H1 (cell line): ENCODE measurements around the gene GRM8. TPM values are rescaled to one million over a fixed set of nuclear protein-coding genes. Genes with fewer than 3 reads are reported as not detected.

Experiments
- CTCF ChIA-PET: fragments of 300-600 bp; sonication (Branson Sonifier 250); formaldehyde crosslinking; loops from one replicate; lab custom pipeline; 2021; ENCODE audit not compliant: partially characterized antibody; lab: Charles Lee
- POLR2A ChIA-PET: fragments of 300-600 bp; sonication (Branson Sonifier 250); formaldehyde crosslinking; loops from one replicate; lab custom pipeline; 2021; ENCODE audit warnings: inconsistent platforms; ENCODE audit not compliant: partially characterized antibody; lab: Charles Lee
- DNase-seq, 2 experiments: peaks; one replicate each; pipeline versions ENCODE4 v3.0.0 to v3.0.0-alpha.2; 2010 to 2022; ENCODE audit warnings: low spot score in 2 of 2, low read depth in 1 of 2, mixed read lengths in 1 of 2
- FAIRE-seq: peaks from 2 replicates; lab custom pipeline; 2011; peaks lifted over from hg19 to GRCh38; lab: Jason Lieb, UNC
- H2AFZ ChIP-seq: 2 replicates; pipeline ENCODE4 v1.8.1; 2012; ENCODE audit warnings: low read length, inconsistent platforms
- H2AK5ac ChIP-seq: 2 replicates; pipeline ENCODE4 v1.6.1; 2013; ENCODE audit warnings: low read depth, low read length
- H2BK120ac ChIP-seq: replicated peaks from 2 replicates; pipeline ENCODE3; 2013; ENCODE audit warnings: low read depth, low read length, inconsistent platforms
- H2BK12ac ChIP-seq: 2 replicates; pipeline ENCODE4 v1.6.1; 2013; ENCODE audit warnings: low read depth, low read length
- H2BK15ac ChIP-seq: 2 replicates; pipeline ENCODE4 v1.6.1; 2013; ENCODE audit warnings: low read length
- H2BK20ac ChIP-seq: 2 replicates; pipeline ENCODE4 v1.6.1; 2013; ENCODE audit warnings: low read length
- H2BK5ac ChIP-seq: 2 replicates; pipeline ENCODE4 v1.6.1; 2013; ENCODE audit warnings: low read depth, low read length
- H3K14ac ChIP-seq: 2 replicates; pipeline ENCODE4 v1.6.1; 2013; ENCODE audit warnings: inconsistent platforms; ENCODE audit not compliant: insufficient read length
- H3K18ac ChIP-seq: 2 replicates; pipeline ENCODE4 v1.6.1; 2013; ENCODE audit warnings: low read length; ENCODE audit errors: extremely low read depth
- H3K23ac ChIP-seq: 2 replicates; pipeline ENCODE4 v1.6.1; 2013; ENCODE audit warnings: inconsistent platforms; ENCODE audit not compliant: insufficient read length
- H3K23me2 ChIP-seq: 2 replicates; pipeline ENCODE4 v1.6.1; 2013; ENCODE audit warnings: low read depth, low read length
- H3K27ac ChIP-seq: 2 replicates; pipeline ENCODE4 v1.6.1; 2011; ENCODE audit warnings: low read depth, low read length, inconsistent platforms
- H3K27me3 ChIP-seq, 4 experiments: replicated peaks in 1 of 4; 1 replicate in 1 of 4; 2 replicates in 3 of 4; pipeline versions ENCODE4 v1.6.1 to v1.8.1; 2011 to 2013; ENCODE audit warnings: low read length in 3 of 4, mild to moderate bottlenecking in 3 of 4, inconsistent platforms in 2 of 4, mixed read lengths in 2 of 4, moderate library complexity in 1 of 4; ENCODE audit not compliant: control insufficient read depth in 3 of 4, insufficient read depth in 3 of 4; ENCODE audit errors: extremely low read depth in 1 of 4
- H3K36me3 ChIP-seq, 4 experiments: 2 replicates each; pipeline versions ENCODE4 v1.6.1 to v1.8.1; 2011 to 2013; ENCODE audit warnings: mild to moderate bottlenecking in 4 of 4, low read length in 3 of 4, moderate library complexity in 2 of 4, control low read depth in 1 of 4, inconsistent platforms in 1 of 4; ENCODE audit not compliant: insufficient read depth in 4 of 4, control insufficient read depth in 2 of 4
- H3K4ac ChIP-seq: replicated peaks from 2 replicates; pipeline ENCODE3; 2013; ENCODE audit warnings: low read length, low read depth, mixed read lengths, inconsistent platforms; ENCODE audit not compliant: insufficient read length
- H3K4me1 ChIP-seq, 4 experiments: replicated peaks in 1 of 4; 1 replicate in 1 of 4; 2 replicates in 3 of 4; pipeline versions ENCODE4 v1.6.1 to v1.8.1; 2011 to 2013; ENCODE audit warnings: low read length in 3 of 4, inconsistent platforms in 2 of 4, mixed read lengths in 1 of 4; ENCODE audit not compliant: insufficient read depth in 4 of 4, control insufficient read depth in 3 of 4
- H3K4me2 ChIP-seq, 2 experiments: 2 replicates each; pipeline versions ENCODE4 v1.6.1 to v1.8.1; 2011 to 2013; ENCODE audit warnings: low read depth in 2 of 2, low read length in 2 of 2, control low read depth in 1 of 2, inconsistent platforms in 1 of 2, mild to moderate bottlenecking in 1 of 2; ENCODE audit not compliant: insufficient read depth in 1 of 2
- H3K4me3 ChIP-seq, 4 experiments: fragments of 200-600, 300-600 bp in 1 of 4; sonication (generic), shearing (Covaris generic), sonication (Bioruptor Twin) in 1 of 4; 2 replicates each; pipeline versions ENCODE4 v1.5.1 to v1.8.1; 2011 to 2016; ENCODE audit warnings: low read length in 4 of 4, low read depth in 3 of 4, control low read depth in 2 of 4, inconsistent platforms in 2 of 4, mild to moderate bottlenecking in 2 of 4, mixed read lengths in 1 of 4, moderate library complexity in 1 of 4; ENCODE audit not compliant: insufficient read depth in 2 of 4; ENCODE audit errors: extremely low read depth in 1 of 4
- H3K56ac ChIP-seq: replicated peaks from 2 replicates; pipeline ENCODE3; 2013; ENCODE audit warnings: low read depth, mild to moderate bottlenecking, mixed read lengths, low read length, inconsistent platforms; ENCODE audit not compliant: insufficient read length
- H3K79me1 ChIP-seq: 2 replicates; pipeline ENCODE4 v1.6.1; 2013; ENCODE audit warnings: low read depth, low read length, control low read depth
- H3K79me2 ChIP-seq, 2 experiments: 2 replicates each; pipeline versions ENCODE4 v1.6.1 to v1.8.1; 2012 to 2013; ENCODE audit warnings: low read length in 2 of 2, mild to moderate bottlenecking in 2 of 2, inconsistent platforms in 1 of 2; ENCODE audit not compliant: insufficient read depth in 2 of 2, control insufficient read depth in 1 of 2
- H3K9ac ChIP-seq, 4 experiments: replicated peaks in 1 of 4; 1 replicate in 1 of 4; 2 replicates in 3 of 4; pipeline versions ENCODE4 v1.6.1 to v1.8.1; 2011 to 2013; ENCODE audit warnings: low read depth in 3 of 4, low read length in 3 of 4, control low read depth in 2 of 4, mild to moderate bottlenecking in 2 of 4, moderate library complexity in 2 of 4, inconsistent platforms in 1 of 4; ENCODE audit errors: extremely low read depth in 1 of 4
- H3K9me3 ChIP-seq, 2 experiments: 2 replicates each; pipeline versions ENCODE4 v1.6.1 to v1.8.1; 2012 to 2013; ENCODE audit warnings: mild to moderate bottlenecking in 2 of 2, moderate library complexity in 2 of 2, control low read depth in 1 of 2, inconsistent platforms in 1 of 2, low read depth in 1 of 2, low read length in 1 of 2, mixed read lengths in 1 of 2; ENCODE audit not compliant: insufficient read depth in 2 of 2
- H4K20me1 ChIP-seq, 2 experiments: replicated peaks in 1 of 2; 2 replicates each; pipeline versions ENCODE3 to v1.8.1; 2011 to 2013; ENCODE audit warnings: inconsistent platforms in 2 of 2, low read length in 2 of 2, mild to moderate bottlenecking in 1 of 2; ENCODE audit not compliant: insufficient read depth in 2 of 2, control insufficient read depth in 1 of 2
- H4K5ac ChIP-seq: 2 replicates; pipeline ENCODE4 v1.6.1; 2013; ENCODE audit warnings: low read length, low read depth, mixed read lengths, inconsistent platforms; ENCODE audit not compliant: insufficient read length
- H4K8ac ChIP-seq: 2 replicates; pipeline ENCODE4 v1.8.0; 2013; ENCODE audit warnings: mild to moderate bottlenecking, moderate library complexity, low read length, inconsistent platforms; ENCODE audit not compliant: insufficient read depth; ENCODE audit errors: extremely low read depth
- H4K91ac ChIP-seq: replicated peaks from 2 replicates; pipeline ENCODE3; 2013; ENCODE audit warnings: low read length, mixed read lengths, inconsistent platforms; ENCODE audit not compliant: insufficient read length
- BACH1 ChIP-seq: IDR thresholded peaks from 2 replicates; pipeline ENCODE4 v1.6.1; 2012; ENCODE audit warnings: low read length, improper control_type of control experiment
- EGR1 ChIP-seq: IDR thresholded peaks from 2 replicates; pipeline ENCODE4 v1.6.1; 2011; ENCODE audit warnings: low read depth, low read length, borderline replicate concordance
- EP300 ChIP-seq, 2 experiments: IDR thresholded peaks; 1 replicate in 1 of 2; 2 replicates in 1 of 2; pipeline ENCODE4 v1.6.1; 2011 to 2012; ENCODE audit warnings: low read depth in 2 of 2, low read length in 2 of 2, mild to moderate bottlenecking in 2 of 2, borderline replicate concordance in 1 of 2, inconsistent platforms in 1 of 2, moderate library complexity in 1 of 2
- polyA plus RNA-seq, 7 experiments: library from polyadenylated mRNA; depleted of rRNA in 3 of 7; stranded (reverse) in 5 of 7; unstranded in 2 of 7; fragments of >200 nt in 5 of 7; fragments of 200-250 nt in 2 of 7; gene quantifications; 1 replicate in 5 of 7; 2 replicates in 1 of 7; 4 replicates in 1 of 7; pipeline versions ENCODE4 v1.2.1 to v1.2.3, GENCODE V29; 2011 to 2013; ENCODE audit warnings: missing spikeins in 2 of 7, mixed read lengths in 2 of 7
- total RNA-seq: library from RNA; stranded (reverse); fragmentation: NEBNext Ultra II Directional; extraction: Animal tissue kit (Norgen Biotek cat#: 25700); gene quantifications from 2 replicates; pipeline ENCODE4 v1.2.1, GENCODE V29; 2021
- TF ChIP-seq, protein P1 (sequence below): IDR thresholded peaks from 2 replicates; pipeline ENCODE4 v1.6.1; 2012; ENCODE audit warnings: low read length, inconsistent platforms

The GRM8 gene
- total and polyA plus RNA-seq, 2 of the 8 experiments (the other 6 are each of a cell fraction or from before 2014, with no cell fraction given): 2.6 to 2.8 TPM

DNA sequence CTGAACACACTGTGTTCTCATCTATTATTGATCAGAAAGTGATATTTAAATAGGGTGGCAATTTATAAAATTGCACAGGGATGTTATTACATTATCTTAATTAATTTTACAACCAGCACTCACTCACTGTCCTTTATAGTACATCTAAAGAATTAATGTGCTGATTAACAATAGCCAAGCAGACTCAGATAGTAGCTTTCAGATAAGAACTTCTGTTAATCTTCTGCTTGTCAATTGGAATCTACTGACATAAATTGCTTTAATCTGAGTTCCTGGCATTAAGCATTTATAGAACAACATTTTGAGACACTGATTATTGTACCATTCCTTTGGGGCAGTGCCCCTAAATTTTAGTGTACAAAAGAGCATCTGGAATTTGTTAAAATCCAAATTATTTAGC lies 408.9 kb downstream of the GRM8 start:
- Histone ChIP-seq H2AK5ac (no peak overlapping the region), H3K9ac (no peak overlapping the region), H3K27ac (no peak overlapping the region), H3K27me3 (no peaks in the 10 kb centered on the region), H2BK15ac (no peak overlapping the region), H4K20me1 (no peaks in the 10 kb centered on the region), H4K8ac (no peak overlapping the region), H3K14ac (no peak overlapping the region), H2AFZ (no peak overlapping the region), H3K18ac (no peak overlapping the region), H3K23me2 (no peaks in the 10 kb centered on the region), H3K79me1 (no peaks in the 10 kb centered on the region), H3K4me3 (no peak overlapping the region), H3K36me3 (no peaks in the 10 kb centered on the region), H3K79me2 (no peaks in the 10 kb centered on the region), H4K5ac (no peak overlapping the region), H3K4me2 (no peak overlapping the region), H2BK20ac (no peak overlapping the region), H2BK120ac (no peak overlapping the region), H3K4me1 (no peaks in the 10 kb centered on the region), H2BK12ac (no peak overlapping the region), H3K4ac (no peak overlapping the region), H3K23ac (no peak overlapping the region), H3K9me3 (no peaks in the 10 kb centered on the region), H3K56ac (no peak overlapping the region), H4K91ac (no peak overlapping the region), H2BK5ac (no peak overlapping the region)
- POLR2A ChIA-PET: interaction anchor here (0.6 kb wide), 1 partner anchor 12 kb away, joined by 3 read pairs; no protein-coding TSS in a partner anchor
- TF ChIP-seq EP300 (IDR thresholded peaks at IDR 0.05; ENCODE audit: borderline replicate concordance in 1 of 2, low read depth in 2 of 2, low read length in 2 of 2): no peak
- no peak for TF ChIP-seq BACH1
- no peak for TF ChIP-seq EGR1
- TF ChIP-seq, protein P1, sequence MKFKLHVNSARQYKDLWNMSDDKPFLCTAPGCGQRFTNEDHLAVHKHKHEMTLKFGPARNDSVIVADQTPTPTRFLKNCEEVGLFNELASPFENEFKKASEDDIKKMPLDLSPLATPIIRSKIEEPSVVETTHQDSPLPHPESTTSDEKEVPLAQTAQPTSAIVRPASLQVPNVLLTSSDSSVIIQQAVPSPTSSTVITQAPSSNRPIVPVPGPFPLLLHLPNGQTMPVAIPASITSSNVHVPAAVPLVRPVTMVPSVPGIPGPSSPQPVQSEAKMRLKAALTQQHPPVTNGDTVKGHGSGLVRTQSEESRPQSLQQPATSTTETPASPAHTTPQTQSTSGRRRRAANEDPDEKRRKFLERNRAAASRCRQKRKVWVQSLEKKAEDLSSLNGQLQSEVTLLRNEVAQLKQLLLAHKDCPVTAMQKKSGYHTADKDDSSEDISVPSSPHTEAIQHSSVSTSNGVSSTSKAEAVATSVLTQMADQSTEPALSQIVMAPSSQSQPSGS: no peak
- FAIRE-seq (no peak), DNase-seq (no peak)
- CTCF ChIA-PET: interaction anchor here (0.8 to 1.9 kb wide), 2 partner anchors 10 to 41 kb away, joined by 3 to 5 read pairs; no protein-coding TSS in a partner anchor
